Measurements from ENCODE around the gene NME2.

The NME2 gene

DNA sequence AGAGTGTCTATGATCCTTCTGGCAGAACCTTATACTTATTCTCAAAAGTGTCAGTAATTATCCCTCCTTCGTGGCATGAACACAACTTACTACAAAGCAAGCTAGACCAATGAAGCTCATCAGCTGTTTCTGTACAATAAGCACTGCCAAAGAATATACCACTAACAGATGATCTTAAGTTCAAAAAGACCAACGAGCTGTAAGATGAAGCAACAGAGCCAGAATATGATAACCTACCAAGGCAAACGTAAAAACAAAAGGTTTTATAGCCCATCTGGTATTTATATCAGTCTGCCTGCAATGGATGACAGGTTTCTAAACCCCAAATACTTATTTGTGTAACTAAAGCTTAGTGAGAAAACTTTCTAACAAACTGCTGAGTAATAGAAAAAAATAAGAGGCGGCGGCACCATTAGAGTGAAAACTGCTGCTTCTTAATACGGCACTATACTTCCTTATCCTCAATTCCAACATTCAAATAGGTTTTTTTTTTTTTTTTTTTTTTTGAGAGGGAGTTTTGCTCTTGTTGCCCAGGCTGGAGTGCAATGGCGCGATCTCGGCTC lies 22.1 kb downstream of the NME2 start:
- no peak for ATAC-seq
- TF ChIP-seq ESRRG (CRISPR knock-in tag; IDR thresholded peaks at IDR 0.05) (no peak), PPARA (CRISPR knock-in tag; IDR thresholded peaks at IDR 0.05; ENCODE audit: borderline replicate concordance) (no peak), ZNF565 (CRISPR knock-in tag; conservative IDR thresholded peaks at IDR 0.05; ENCODE audit: low read depth) (no peak), ARNTL (CRISPR knock-in tag; IDR thresholded peaks at IDR 0.05; ENCODE audit: borderline replicate concordance, low read depth) (no peak), ZNF70 (CRISPR knock-in tag; IDR thresholded peaks at IDR 0.05) (no peak), TOX (CRISPR knock-in tag; IDR thresholded peaks at IDR 0.05; ENCODE audit: borderline replicate concordance) (no peak), GLIS3 (CRISPR knock-in tag; IDR thresholded peaks at IDR 0.05) (no peak), ZNF8 (CRISPR knock-in tag; IDR thresholded peaks at IDR 0.05) (no peak), CSDC2 (CRISPR knock-in tag; IDR thresholded peaks at IDR 0.05) (no peak)
- TF ChIP-seq, protein P1, sequence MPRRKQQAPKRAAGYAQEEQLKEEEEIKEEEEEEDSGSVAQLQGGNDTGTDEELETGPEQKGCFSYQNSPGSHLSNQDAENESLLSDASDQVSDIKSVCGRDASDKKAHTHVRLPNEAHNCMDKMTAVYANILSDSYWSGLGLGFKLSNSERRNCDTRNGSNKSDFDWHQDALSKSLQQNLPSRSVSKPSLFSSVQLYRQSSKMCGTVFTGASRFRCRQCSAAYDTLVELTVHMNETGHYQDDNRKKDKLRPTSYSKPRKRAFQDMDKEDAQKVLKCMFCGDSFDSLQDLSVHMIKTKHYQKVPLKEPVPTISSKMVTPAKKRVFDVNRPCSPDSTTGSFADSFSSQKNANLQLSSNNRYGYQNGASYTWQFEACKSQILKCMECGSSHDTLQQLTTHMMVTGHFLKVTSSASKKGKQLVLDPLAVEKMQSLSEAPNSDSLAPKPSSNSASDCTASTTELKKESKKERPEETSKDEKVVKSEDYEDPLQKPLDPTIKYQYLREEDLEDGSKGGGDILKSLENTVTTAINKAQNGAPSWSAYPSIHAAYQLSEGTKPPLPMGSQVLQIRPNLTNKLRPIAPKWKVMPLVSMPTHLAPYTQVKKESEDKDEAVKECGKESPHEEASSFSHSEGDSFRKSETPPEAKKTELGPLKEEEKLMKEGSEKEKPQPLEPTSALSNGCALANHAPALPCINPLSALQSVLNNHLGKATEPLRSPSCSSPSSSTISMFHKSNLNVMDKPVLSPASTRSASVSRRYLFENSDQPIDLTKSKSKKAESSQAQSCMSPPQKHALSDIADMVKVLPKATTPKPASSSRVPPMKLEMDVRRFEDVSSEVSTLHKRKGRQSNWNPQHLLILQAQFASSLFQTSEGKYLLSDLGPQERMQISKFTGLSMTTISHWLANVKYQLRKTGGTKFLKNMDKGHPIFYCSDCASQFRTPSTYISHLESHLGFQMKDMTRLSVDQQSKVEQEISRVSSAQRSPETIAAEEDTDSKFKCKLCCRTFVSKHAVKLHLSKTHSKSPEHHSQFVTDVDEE (CRISPR knock-in tag; IDR thresholded peaks at IDR 0.05), result no peak

DNA sequence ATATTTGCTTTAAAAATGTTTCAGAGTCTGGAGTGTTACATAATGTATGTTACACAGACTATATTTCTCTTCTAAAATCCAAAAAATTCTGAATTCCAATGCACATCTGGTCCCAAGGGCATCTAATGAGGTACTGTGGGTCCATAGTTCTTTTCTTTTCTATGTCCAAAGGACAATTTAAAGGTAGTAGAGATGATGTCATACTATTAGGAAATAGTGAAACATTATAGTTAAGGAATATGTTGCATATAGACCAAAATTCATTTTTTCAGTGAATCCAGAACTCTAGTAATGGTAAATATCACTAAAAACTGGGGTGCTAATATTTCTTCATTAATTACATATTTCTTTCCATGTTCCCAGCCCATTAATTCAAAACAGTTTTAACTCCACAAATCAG lies 23.0 kb downstream of the NME2 start:
- TF ChIP-seq ZFP30 (CRISPR knock-in tag; IDR thresholded peaks at IDR 0.05), result no peak
- TF ChIP-seq ZNF565 (CRISPR knock-in tag; conservative IDR thresholded peaks at IDR 0.05; ENCODE audit: low read depth), result no peak
- TF ChIP-seq, protein P2, sequence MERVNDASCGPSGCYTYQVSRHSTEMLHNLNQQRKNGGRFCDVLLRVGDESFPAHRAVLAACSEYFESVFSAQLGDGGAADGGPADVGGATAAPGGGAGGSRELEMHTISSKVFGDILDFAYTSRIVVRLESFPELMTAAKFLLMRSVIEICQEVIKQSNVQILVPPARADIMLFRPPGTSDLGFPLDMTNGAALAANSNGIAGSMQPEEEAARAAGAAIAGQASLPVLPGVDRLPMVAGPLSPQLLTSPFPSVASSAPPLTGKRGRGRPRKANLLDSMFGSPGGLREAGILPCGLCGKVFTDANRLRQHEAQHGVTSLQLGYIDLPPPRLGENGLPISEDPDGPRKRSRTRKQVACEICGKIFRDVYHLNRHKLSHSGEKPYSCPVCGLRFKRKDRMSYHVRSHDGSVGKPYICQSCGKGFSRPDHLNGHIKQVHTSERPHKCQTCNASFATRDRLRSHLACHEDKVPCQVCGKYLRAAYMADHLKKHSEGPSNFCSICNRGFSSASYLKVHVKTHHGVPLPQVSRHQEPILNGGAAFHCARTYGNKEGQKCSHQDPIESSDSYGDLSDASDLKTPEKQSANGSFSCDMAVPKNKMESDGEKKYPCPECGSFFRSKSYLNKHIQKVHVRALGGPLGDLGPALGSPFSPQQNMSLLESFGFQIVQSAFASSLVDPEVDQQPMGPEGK (CRISPR knock-in tag; IDR thresholded peaks at IDR 0.05; ENCODE audit: borderline replicate concordance), result no peak
- TF ChIP-seq RARB (CRISPR knock-in tag; IDR thresholded peaks at IDR 0.05), result no peak
- TF ChIP-seq, protein P1 (CRISPR knock-in tag; IDR thresholded peaks at IDR 0.05), result no peak
- TF ChIP-seq SNAI2 (CRISPR knock-in tag; IDR thresholded peaks at IDR 0.05), result no peak
- no peak for TF ChIP-seq ISL1 (CRISPR knock-in tag; IDR thresholded peaks at IDR 0.05)
- no peak for ATAC-seq

DNA sequence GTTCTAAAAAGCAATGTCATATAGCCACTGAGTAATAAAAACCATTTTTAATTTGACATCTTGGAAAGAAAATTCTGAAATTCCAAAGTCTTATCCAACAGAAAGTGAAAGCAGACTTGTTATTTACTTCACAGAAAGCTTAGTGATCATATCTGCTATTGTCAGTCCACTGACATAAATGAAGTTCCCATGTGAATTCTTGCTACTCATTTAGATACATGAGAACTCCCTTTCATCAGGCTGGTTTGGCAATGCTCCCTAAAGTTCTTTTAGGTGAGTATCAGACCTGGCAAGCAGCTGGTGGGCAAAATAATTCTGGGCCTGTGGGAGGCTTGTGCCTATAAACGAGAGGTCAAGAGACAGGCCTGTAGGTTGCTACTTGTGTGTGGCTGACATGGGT lies 23.4 kb downstream of the NME2 start:
- TF ChIP-seq, protein P2 (CRISPR knock-in tag; IDR thresholded peaks at IDR 0.05; ENCODE audit: borderline replicate concordance), result no peak
- TF ChIP-seq SNAI2 (CRISPR knock-in tag; IDR thresholded peaks at IDR 0.05), result no peak
- no peak for TF ChIP-seq GLIS3 (CRISPR knock-in tag; IDR thresholded peaks at IDR 0.05)
- TF ChIP-seq ZNF8 (CRISPR knock-in tag; IDR thresholded peaks at IDR 0.05), result no peak
- TF ChIP-seq OSR1 (CRISPR knock-in tag; IDR thresholded peaks at IDR 0.05), result no peak
- TF ChIP-seq ESRRG (CRISPR knock-in tag; IDR thresholded peaks at IDR 0.05), result no peak
- TF ChIP-seq, protein P3, sequence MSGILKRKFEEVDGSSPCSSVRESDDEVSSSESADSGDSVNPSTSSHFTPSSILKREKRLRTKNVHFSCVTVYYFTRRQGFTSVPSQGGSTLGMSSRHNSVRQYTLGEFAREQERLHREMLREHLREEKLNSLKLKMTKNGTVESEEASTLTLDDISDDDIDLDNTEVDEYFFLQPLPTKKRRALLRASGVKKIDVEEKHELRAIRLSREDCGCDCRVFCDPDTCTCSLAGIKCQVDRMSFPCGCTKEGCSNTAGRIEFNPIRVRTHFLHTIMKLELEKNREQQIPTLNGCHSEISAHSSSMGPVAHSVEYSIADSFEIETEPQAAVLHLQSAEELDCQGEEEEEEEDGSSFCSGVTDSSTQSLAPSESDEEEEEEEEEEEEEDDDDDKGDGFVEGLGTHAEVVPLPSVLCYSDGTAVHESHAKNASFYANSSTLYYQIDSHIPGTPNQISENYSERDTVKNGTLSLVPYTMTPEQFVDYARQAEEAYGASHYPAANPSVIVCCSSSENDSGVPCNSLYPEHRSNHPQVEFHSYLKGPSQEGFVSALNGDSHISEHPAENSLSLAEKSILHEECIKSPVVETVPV (CRISPR knock-in tag; IDR thresholded peaks at IDR 0.05), result no peak
- no peak for ATAC-seq
